RWPE2 (cell line): Measurements from ENCODE around the gene MAP2.

Experiments
- ATAC-seq: fragments of 200-7000 bp; cut with Tn5 transposase; 3 replicates; pipeline ENCODE4 v1.9.1; 2021; ENCODE audit warnings: low read depth
- DNase-seq: peaks from one replicate; pipeline ENCODE4 v3.0.0-alpha.2; 2020; ENCODE audit warnings: low spot score
- H3K27ac ChIP-seq: fragments of 450-650 bp; 2 replicates; pipeline ENCODE4 v1.5.1; 2017; ENCODE audit warnings: mild to moderate bottlenecking; ENCODE audit not compliant: poor library complexity, severe bottlenecking
- H3K27me3 ChIP-seq: fragments of 250-450 bp; sonication (Bioruptor Pico); 2 replicates; pipeline ENCODE4 v1.5.1; 2021; ENCODE audit warnings: mild to moderate bottlenecking, moderate library complexity; ENCODE audit not compliant: insufficient read depth, poor library complexity, severe bottlenecking
- H3K36me3 ChIP-seq: fragments of 250-450 bp; sonication (Bioruptor Pico); 2 replicates; pipeline ENCODE4 v1.5.1; 2020; ENCODE audit warnings: low read depth, mild to moderate bottlenecking, moderate library complexity
- H3K4me1 ChIP-seq: fragments of 250-450 bp; sonication (Bioruptor Pico); 2 replicates; pipeline ENCODE4 v1.5.1; 2021; ENCODE audit warnings: mild to moderate bottlenecking, moderate library complexity; ENCODE audit not compliant: insufficient read depth, poor library complexity, severe bottlenecking
- H3K4me3 ChIP-seq: fragments of 250-450 bp; sonication (Bioruptor Pico); 2 replicates; pipeline ENCODE4 v1.5.1; 2021; ENCODE audit warnings: mild to moderate bottlenecking, moderate library complexity; ENCODE audit not compliant: severe bottlenecking
- H3K9me3 ChIP-seq: fragments of 250-450 bp; sonication (Bioruptor Pico); 2 replicates; pipeline ENCODE4 v1.5.1; 2021; ENCODE audit warnings: mild to moderate bottlenecking, moderate library complexity; ENCODE audit not compliant: severe bottlenecking
- CTCF ChIP-seq: fragments of 450-650 bp; IDR thresholded peaks from one replicate; pipeline ENCODE4 v1.5.1; 2017; ENCODE audit warnings: mild to moderate bottlenecking, moderate library complexity; ENCODE audit not compliant: poor library complexity, severe bottlenecking

The MAP2 gene

GRCh38 chr2:209767316-209767715, 343.5 kb downstream of the MAP2 start:
- Histone ChIP-seq H3K27ac (no peak overlapping the region), H3K4me1 (no peaks in the 10 kb centered on the region), H3K4me3 (no peak overlapping the region), H3K36me3 (no peaks in the 10 kb centered on the region), H3K27me3 (no peaks in the 10 kb centered on the region), H3K9me3 (no peaks in the 10 kb centered on the region)
- DNase-seq: no peak
- ATAC-seq: no peak
- no peak for TF ChIP-seq CTCF

- Histone ChIP-seq H3K27ac (no peak overlapping the region), H3K27me3 (peaks cover 10% of the 10 kb centered on the region), H3K4me3 (no peak overlapping the region), H3K4me1 (no peaks in the 10 kb centered on the region), H3K36me3 (no peaks in the 10 kb centered on the region), H3K9me3 (no peaks in the 10 kb centered on the region)
- TF ChIP-seq CTCF: no peak
- no peak for ATAC-seq
- no peak for DNase-seq
These were observed 344.7 kb downstream of the MAP2 start for GRCh38 chr2:209768557-209768956.

GRCh38 chr2:209771474-209772289, 347.8 kb downstream of the MAP2 start, which contains the start of gene UNC80:
UNC80 (plus strand) TSS chr2:209771832; CDS start chr2:209772073, 241 bp downstream.
- H3K9me3 ChIP-seq: no peaks in the 10 kb centered on the region
- TF ChIP-seq CTCF: no peak
- H3K4me1 ChIP-seq: no peaks in the 10 kb centered on the region
- peaks cover 16% of the 10 kb centered on the region for H3K27me3 ChIP-seq
- no peak within 1 kb of the TSS for H3K27ac ChIP-seq
- peak within 1 kb of the TSS; percentile 16 for H3K4me3 ChIP-seq
- DNase-seq (peak; percentile 63), ATAC-seq (peak; percentile 96)
- no peaks in the 10 kb centered on the region for H3K36me3 ChIP-seq

GRCh38 chr2:209772290-209772685, 348.4 kb downstream of the MAP2 start:
- TF ChIP-seq CTCF: no peak
- H3K4me1 ChIP-seq: no peaks in the 10 kb centered on the region
- no peak for ATAC-seq
- no peak overlapping the region for H3K27ac ChIP-seq
- peaks cover 16% of the 10 kb centered on the region for H3K27me3 ChIP-seq
- no peaks in the 10 kb centered on the region for H3K9me3 ChIP-seq
- no peak for DNase-seq
- no peak overlapping the region for H3K4me3 ChIP-seq
- no peaks in the 10 kb centered on the region for H3K36me3 ChIP-seq

- TF ChIP-seq CTCF: no peak
- Histone ChIP-seq H3K27me3 (peaks cover 16% of the 10 kb centered on the region), H3K9me3 (no peaks in the 10 kb centered on the region), H3K4me1 (no peaks in the 10 kb centered on the region), H3K27ac (no peak overlapping the region), H3K4me3 (no peak overlapping the region), H3K36me3 (no peaks in the 10 kb centered on the region)
- no peak for DNase-seq
- ATAC-seq: no peak
These were observed 349.5 kb downstream of the MAP2 start for GRCh38 chr2:209773377-209773776.
